Trophoblast cell (in vitro differentiated cells and primary cell): Measurements from ENCODE around the gene FANCE.

Source experiments
- DNase-seq, 2 donors: peaks; one replicate each; pipeline ENCODE4 v3.0.0-alpha.2; 2016
- H2AFZ ChIP-seq: 2 replicates; pipeline ENCODE4 v1.6.1; 2013; ENCODE audit warnings: low read length, moderate library complexity, mild to moderate bottlenecking; ENCODE audit not compliant: insufficient read depth, poor library complexity
- H2AK5ac ChIP-seq: 2 replicates; pipeline ENCODE4 v1.6.1; 2013; ENCODE audit warnings: mild to moderate bottlenecking, low read length
- H2BK120ac ChIP-seq: 2 replicates; pipeline ENCODE4 v1.6.1; 2013; ENCODE audit warnings: low read length, mild to moderate bottlenecking, moderate library complexity; ENCODE audit not compliant: insufficient read depth, poor library complexity
- H2BK12ac ChIP-seq: 2 replicates; pipeline ENCODE4 v1.6.1; 2013; ENCODE audit warnings: mild to moderate bottlenecking, low read length, moderate library complexity
- H2BK5ac ChIP-seq: 2 replicates; pipeline ENCODE4 v1.6.1; 2013; ENCODE audit warnings: low read length, low read depth, moderate library complexity, mild to moderate bottlenecking; ENCODE audit not compliant: poor library complexity
- H3K14ac ChIP-seq: 2 replicates; pipeline ENCODE4 v1.6.1; 2013; ENCODE audit warnings: mild to moderate bottlenecking, low read length
- H3K18ac ChIP-seq: 2 replicates; pipeline ENCODE4 v1.6.1; 2013; ENCODE audit warnings: mild to moderate bottlenecking, low read length
- H3K23ac ChIP-seq: 2 replicates; pipeline ENCODE4 v1.6.1; 2013; ENCODE audit warnings: low read length
- H3K27ac ChIP-seq: 2 replicates; pipeline ENCODE4 v1.5.1; 2013; ENCODE audit warnings: low read depth, mild to moderate bottlenecking, inconsistent platforms, low read length, moderate library complexity
- H3K27me3 ChIP-seq: 2 replicates; pipeline ENCODE4 v1.6.1; 2013; ENCODE audit warnings: inconsistent platforms, mild to moderate bottlenecking, low read length, moderate library complexity; ENCODE audit not compliant: insufficient read depth
- H3K36me3 ChIP-seq, 2 experiments: 1 replicate in 1 of 2; 2 replicates in 1 of 2; pipeline ENCODE4 v1.6.1; 2013; ENCODE audit warnings: low read length in 2 of 2, mild to moderate bottlenecking in 2 of 2, moderate library complexity in 1 of 2; ENCODE audit not compliant: insufficient read depth in 2 of 2, control insufficient read depth in 1 of 2
- H3K4ac ChIP-seq: 2 replicates; pipeline ENCODE4 v1.6.1; 2013; ENCODE audit warnings: low read depth, mild to moderate bottlenecking, low read length, moderate library complexity
- H3K4me1 ChIP-seq, 2 experiments: 1 replicate in 1 of 2; 2 replicates in 1 of 2; pipeline ENCODE4 v1.6.1; 2013; ENCODE audit warnings: low read length in 2 of 2, mild to moderate bottlenecking in 2 of 2, moderate library complexity in 1 of 2; ENCODE audit not compliant: insufficient read depth in 2 of 2, control insufficient read depth in 1 of 2
- H3K4me2 ChIP-seq: 2 replicates; pipeline ENCODE4 v1.6.1; 2013; ENCODE audit warnings: inconsistent platforms, mild to moderate bottlenecking, low read length, moderate library complexity
- H3K4me3 ChIP-seq: 2 replicates; pipeline ENCODE4 v1.5.1; 2013; ENCODE audit warnings: mild to moderate bottlenecking, low read depth, low read length, inconsistent platforms
- H3K79me1 ChIP-seq: one replicate; pipeline ENCODE4 v1.6.1; 2013; ENCODE audit warnings: low read length
- H3K79me2 ChIP-seq: 2 replicates; pipeline ENCODE4 v1.6.1; 2013; ENCODE audit warnings: low read length, mild to moderate bottlenecking; ENCODE audit not compliant: control insufficient read depth, insufficient read depth, poor library complexity
- H3K9ac ChIP-seq: 2 replicates; pipeline ENCODE4 v1.6.1; 2013; ENCODE audit warnings: mild to moderate bottlenecking, low read length
- H3K9me3 ChIP-seq: 2 replicates; pipeline ENCODE4 v1.6.1; 2013; ENCODE audit warnings: low read depth, mild to moderate bottlenecking, control low read depth, inconsistent platforms, low read length; ENCODE audit not compliant: insufficient read depth
- H4K12ac ChIP-seq: 2 replicates; pipeline ENCODE4 v1.6.1; 2013; ENCODE audit warnings: low read depth, mild to moderate bottlenecking, low read length, moderate library complexity
- H4K8ac ChIP-seq: 2 replicates; pipeline ENCODE4 v1.6.1; 2013; ENCODE audit warnings: low read depth, mild to moderate bottlenecking, low read length, moderate library complexity
- H4K91ac ChIP-seq: one replicate; pipeline ENCODE4 v1.6.1; 2013; ENCODE audit warnings: low read depth, mild to moderate bottlenecking, low read length, moderate library complexity
- WGBS: extraction: QIAGEN DNeasy Blood & Tissue Kit; methylation state at CpG from one replicate; pipeline ENCODE4 v1.1.7; 2013; ENCODE audit warnings: missing lambda C conversion rate; ENCODE audit not compliant: insufficient read length, insufficient coverage; ENCODE audit errors: extremely low coverage; 5-methylcytosine and 5-hydroxymethylcytosine counted together

Gene FANCE

DNA sequence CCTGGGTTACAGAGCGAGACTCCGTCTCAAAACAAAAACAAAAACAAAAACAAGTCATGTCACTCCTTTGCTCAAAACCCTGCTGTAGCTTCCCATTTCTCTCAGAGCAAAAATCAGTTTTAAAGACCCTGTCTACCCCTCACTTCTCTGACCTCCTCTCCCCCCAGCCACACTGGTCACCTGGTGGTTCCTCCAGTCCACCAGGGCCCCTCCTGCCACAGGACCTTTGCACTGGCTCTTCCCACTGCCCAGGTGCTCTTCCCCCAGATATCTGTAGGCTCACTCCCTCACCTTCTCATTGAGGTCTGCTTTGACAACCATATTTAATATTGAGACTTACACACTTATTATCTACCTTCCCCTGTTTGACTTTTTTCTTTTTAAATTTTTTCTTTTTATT, 49.6 kb downstream of the FANCE start:
- Histone ChIP-seq H3K27me3 (no peaks in the 10 kb centered on the region), H2BK120ac (no peak overlapping the region), H2BK12ac (no peak overlapping the region), H3K9ac (no peak overlapping the region), H3K36me3 (no peaks in the 10 kb centered on the region), H3K79me2 (peaks cover 16% of the 10 kb centered on the region), H2BK5ac (no peak overlapping the region), H4K12ac (no peak overlapping the region), H3K27ac (no peak overlapping the region), H3K9me3 (peaks cover 3% of the 10 kb centered on the region), H3K14ac (no peak overlapping the region), H3K4me1 (peaks cover 12 to 18% of the 10 kb centered on the region in 2 experiments), H2AK5ac (no peak overlapping the region), H4K8ac (no peak overlapping the region), H3K79me1 (peaks cover 18% of the 10 kb centered on the region), H3K23ac (no peak overlapping the region), H3K4ac (no peak overlapping the region), H3K4me2 (no peak overlapping the region), H2AFZ (no peak overlapping the region), H3K4me3 (no peak overlapping the region), H4K91ac (no peak overlapping the region), H3K18ac (no peak overlapping the region)
- no CpG with 5 or more reads among the region's 2 CpGs for WGBS
- DNase-seq = no peak

DNA sequence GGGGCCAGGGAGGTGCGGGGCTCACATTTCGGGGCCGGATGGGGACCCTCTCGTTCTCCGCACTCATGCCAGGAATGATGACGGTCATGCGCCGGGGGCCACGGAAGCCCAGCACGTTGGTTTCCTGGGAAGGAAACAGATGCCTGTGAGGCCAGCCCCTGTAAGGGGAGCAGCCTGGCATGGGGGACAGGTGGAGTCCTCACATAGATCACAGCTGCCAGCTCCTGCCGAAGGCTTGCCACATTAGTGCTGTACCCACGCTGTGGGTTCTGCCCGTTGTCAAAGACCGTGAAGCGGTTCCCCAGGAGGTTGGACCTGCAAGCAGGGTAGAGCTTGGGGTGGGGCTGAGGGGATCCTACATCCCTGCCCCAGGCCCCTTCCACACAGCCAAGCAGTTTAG, 51.4 kb downstream of the FANCE start:
- Histone ChIP-seq H3K27ac (no peak overlapping the region), H3K79me2 (peaks cover 4% of the 10 kb centered on the region), H4K91ac (no peak overlapping the region), H3K27me3 (no peaks in the 10 kb centered on the region), H3K4me1 (peaks cover 7 to 14% of the 10 kb centered on the region in 2 experiments), H4K8ac (no peak overlapping the region), H3K18ac (no peak overlapping the region), H3K4me3 (no peak overlapping the region), H2BK12ac (no peak overlapping the region), H3K79me1 (peaks cover 4% of the 10 kb centered on the region), H3K14ac (no peak overlapping the region), H3K23ac (no peak overlapping the region), H3K9me3 (peaks cover 3% of the 10 kb centered on the region), H3K36me3 (no peaks in the 10 kb centered on the region), H3K4me2 (no peak overlapping the region), H2BK120ac (no peak overlapping the region), H3K4ac (no peak overlapping the region), H2BK5ac (no peak overlapping the region), H4K12ac (no peak overlapping the region), H3K9ac (no peak overlapping the region), H2AK5ac (no peak overlapping the region), H2AFZ (no peak overlapping the region)
- WGBS = no CpG with 5 or more reads among the region's 15 CpGs
- no peak for DNase-seq

DNA sequence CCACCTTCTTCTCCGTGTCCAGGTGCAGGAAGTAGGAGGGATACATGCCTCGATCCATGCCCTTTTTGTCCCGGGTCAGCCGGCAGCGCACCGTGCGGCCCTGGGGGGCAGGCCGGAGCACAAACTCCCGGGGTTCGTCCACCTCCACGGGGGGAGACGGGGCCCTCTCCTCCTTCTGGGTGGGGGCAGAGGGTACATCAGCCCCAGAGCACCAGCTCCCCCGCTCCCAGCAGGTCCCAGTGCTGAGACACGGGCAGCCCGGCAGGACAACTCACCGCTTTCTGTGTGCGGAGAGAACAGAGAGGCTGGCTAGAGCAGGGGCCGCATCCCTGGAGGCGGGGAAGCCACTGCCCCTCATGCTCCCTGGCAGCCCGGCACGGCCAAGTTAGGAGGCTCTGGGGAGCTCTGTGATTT, 53.9 kb downstream of the FANCE start:
- no peak overlapping the region for H4K8ac ChIP-seq
- no peak overlapping the region for H2BK120ac ChIP-seq
- H4K12ac ChIP-seq = no peak overlapping the region
- no peak overlapping the region for H3K23ac ChIP-seq
- H2AK5ac ChIP-seq = no peak overlapping the region
- H2BK12ac ChIP-seq = no peak overlapping the region
- no peak overlapping the region for H3K4me3 ChIP-seq
- no peak overlapping the region for H4K91ac ChIP-seq
- no peaks in the 10 kb centered on the region for H3K27me3 ChIP-seq
- no CpG with 5 or more reads among the region's 21 CpGs for WGBS
- no peaks in the 10 kb centered on the region for H3K9me3 ChIP-seq
- no peak overlapping the region for H3K18ac ChIP-seq
- no peak overlapping the region for H2BK5ac ChIP-seq
- no peak for DNase-seq
- H3K36me3 ChIP-seq = no peaks in the 10 kb centered on the region
- H3K79me2 ChIP-seq = no peaks in the 10 kb centered on the region
- no peak overlapping the region for H3K27ac ChIP-seq
- H3K79me1 ChIP-seq = no peaks in the 10 kb centered on the region
- H3K4me1 ChIP-seq = no peaks in the 10 kb centered on the region
- H3K9ac ChIP-seq = no peak overlapping the region
- H3K4ac ChIP-seq = no peak overlapping the region
- H2AFZ ChIP-seq = no peak overlapping the region
- no peak overlapping the region for H3K14ac ChIP-seq
- no peak overlapping the region for H3K4me2 ChIP-seq

DNA sequence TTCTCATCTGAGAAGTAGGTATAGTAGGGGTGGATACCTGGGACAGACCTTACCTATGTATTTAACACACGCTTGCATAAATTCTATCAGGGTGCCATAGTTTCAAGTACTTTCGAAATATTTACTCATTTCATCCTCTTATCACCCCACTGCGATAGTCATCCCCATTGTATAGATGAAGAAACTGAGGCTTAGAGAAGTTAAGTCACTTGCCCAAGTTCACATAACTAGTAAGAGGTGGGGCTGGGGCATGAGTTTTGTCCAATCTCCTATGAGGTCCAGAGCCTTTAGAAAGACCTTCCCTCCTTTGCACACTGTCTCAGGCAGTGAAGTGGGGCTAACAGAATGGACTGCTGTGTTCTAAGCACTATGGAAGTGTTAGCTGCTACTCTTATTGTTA, 54.4 kb downstream of the FANCE start:
- no peak overlapping the region for H3K9ac ChIP-seq
- H2BK5ac ChIP-seq = no peak overlapping the region
- H3K27ac ChIP-seq = no peak overlapping the region
- WGBS = no CpG with 5 or more reads among the region's 3 CpGs
- H3K4ac ChIP-seq = no peak overlapping the region
- H2AK5ac ChIP-seq = no peak overlapping the region
- H4K12ac ChIP-seq = no peak overlapping the region
- H4K8ac ChIP-seq = no peak overlapping the region
- no peak overlapping the region for H3K14ac ChIP-seq
- H3K27me3 ChIP-seq = no peaks in the 10 kb centered on the region
- H3K9me3 ChIP-seq = no peaks in the 10 kb centered on the region
- H2BK120ac ChIP-seq = no peak overlapping the region
- H3K4me2 ChIP-seq = no peak overlapping the region
- H2AFZ ChIP-seq = no peak overlapping the region
- H3K18ac ChIP-seq = no peak overlapping the region
- H3K36me3 ChIP-seq = no peaks in the 10 kb centered on the region
- no peak overlapping the region for H2BK12ac ChIP-seq
- no peak overlapping the region for H3K4me3 ChIP-seq
- H3K79me1 ChIP-seq = no peaks in the 10 kb centered on the region
- no peaks in the 10 kb centered on the region for H3K79me2 ChIP-seq
- no peak for DNase-seq
- H3K23ac ChIP-seq = no peak overlapping the region
- H3K4me1 ChIP-seq = no peaks in the 10 kb centered on the region
- no peak overlapping the region for H4K91ac ChIP-seq
